HCT116 (cell line): ENCODE measurements around the gene ACHE. TPM values are rescaled to one million over a fixed set of nuclear protein-coding genes. Genes with fewer than 3 reads are reported as not detected.

Experiments used
- ATAC-seq: fragments of 200-7000 bp; cut with Tn5 transposase; 2 replicates; pipeline ENCODE4 v1.9.1; 2020; ENCODE audit warnings: mild to moderate bottlenecking, moderate library complexity
- BruUV-seq: library from RNA; stranded (reverse); fragments of 400-500 nt; replicated peaks from 2 replicates; lab custom pipeline; 2021; lab: Mats Ljungman, UMichigan
- CTCF ChIA-PET: fragments of 300-600 bp; sonication (Branson Sonifier 250); formaldehyde crosslinking; loops from one replicate; lab custom pipeline; 2021; ENCODE audit warnings: antibody characterized with exemption; lab: Charles Lee
- POLR2A ChIA-PET: fragments of 300-600, 350-600 bp; sonication (Branson Sonifier 250); formaldehyde crosslinking; loops from one replicate; lab custom pipeline; 2021; ENCODE audit warnings: antibody characterized with exemption; lab: Charles Lee
- RAD21 ChIA-PET, 2 experiments: fragments of 300-600 bp; sonication (Branson Sonifier 250); formaldehyde crosslinking; loops; one replicate each; lab custom pipeline; 2023; ENCODE audit warnings: low total read pairs in 2 of 2; ENCODE audit not compliant: uncharacterized antibody in 2 of 2, unreplicated experiment in 2 of 2, low non-redundant PET in 1 of 2; lab: Charles Lee
- DNase-seq: peaks from one replicate; pipeline ENCODE4 v3.0.0-alpha.2; 2010; ENCODE audit warnings: low read depth, low spot score
- H2AFZ ChIP-seq: fragments of 200-600 bp; shearing (Covaris generic), sonication (generic); 2 replicates; pipeline ENCODE4 v1.6.1; 2017; ENCODE audit warnings: low read depth, mixed run types, mixed read lengths, antibody characterized with exemption, low read length; ENCODE audit not compliant: poor library complexity, severe bottlenecking
- H3K27ac ChIP-seq: 2 replicates; pipeline ENCODE4 v1.5.1; 2012; ENCODE audit warnings: low read depth, low read length
- H3K27me3 ChIP-seq: fragments of 200-600 bp; sonication (generic); 2 replicates; pipeline ENCODE4 v1.6.1; 2016; ENCODE audit warnings: mixed run types, low read length, mixed read lengths; ENCODE audit not compliant: insufficient read depth
- H3K36me3 ChIP-seq, 2 experiments: fragments of 200-500 bp in 1 of 2; fragments of 200-600 bp in 1 of 2; sonication (Bioruptor generic) in 1 of 2; sonication (generic) in 1 of 2; 2 replicates each; pipeline versions ENCODE4 v1.5.1 to v1.6.1; 2014 to 2016; ENCODE audit warnings: low read length in 2 of 2, inconsistent platforms in 1 of 2, mixed read lengths in 1 of 2, mixed run types in 1 of 2; ENCODE audit not compliant: insufficient read depth in 2 of 2, control insufficient read depth in 1 of 2
- H3K4me1 ChIP-seq, 2 experiments: fragments of 200-600 bp in 1 of 2; sonication (generic) in 1 of 2; 2 replicates each; pipeline versions ENCODE4 v1.5.1 to v1.6.1; 2012 to 2017; ENCODE audit warnings: low read length in 2 of 2, inconsistent platforms in 1 of 2, mild to moderate bottlenecking in 1 of 2, mixed read lengths in 1 of 2, mixed run types in 1 of 2, moderate library complexity in 1 of 2; ENCODE audit not compliant: insufficient read depth in 2 of 2, control insufficient read depth in 1 of 2
- H3K4me2 ChIP-seq: fragments of 200-600 bp; sonication (generic); 2 replicates; pipeline ENCODE4 v1.6.1; 2017; ENCODE audit warnings: mixed run types, low read length, mixed read lengths
- H3K4me3 ChIP-seq, 2 experiments: fragments of 200-600 bp in 1 of 2; sonication (generic) in 1 of 2; replicated peaks in 1 of 2; 2 replicates each; pipeline ENCODE4 v1.5.1; 2011 to 2016; ENCODE audit warnings: low read length in 2 of 2, control low read depth in 1 of 2, low read depth in 1 of 2, mild to moderate bottlenecking in 1 of 2, mixed read lengths in 1 of 2, mixed run types in 1 of 2
- H3K79me2 ChIP-seq: fragments of 200-600 bp; sonication (generic); 2 replicates; pipeline ENCODE4 v1.6.1; 2017; ENCODE audit warnings: mild to moderate bottlenecking, mixed run types, low read length, moderate library complexity, mixed read lengths; ENCODE audit not compliant: insufficient read depth
- H3K9ac ChIP-seq: fragments of 200-600 bp; sonication (generic); 2 replicates; pipeline ENCODE4 v1.6.1; 2016; ENCODE audit warnings: low read length, mixed read lengths
- H3K9me2 ChIP-seq: fragments of 200-600 bp; sonication (generic), shearing (Covaris generic); 2 replicates; pipeline ENCODE4 v1.6.1; 2017; ENCODE audit warnings: mixed run types, mild to moderate bottlenecking, moderate library complexity; ENCODE audit not compliant: insufficient read depth
- H3K9me3 ChIP-seq, 2 experiments: fragments of 200-500 bp in 1 of 2; fragments of 200-600 bp in 1 of 2; sonication (Bioruptor generic) in 1 of 2; sonication (generic) in 1 of 2; 2 replicates each; pipeline ENCODE4 v1.6.1; 2014 to 2017; ENCODE audit warnings: low read length in 2 of 2, mixed read lengths in 2 of 2, inconsistent platforms in 1 of 2, low read depth in 1 of 2, mild to moderate bottlenecking in 1 of 2, mixed run types in 1 of 2, moderate library complexity in 1 of 2; ENCODE audit not compliant: control insufficient read depth in 1 of 2, insufficient read depth in 1 of 2
- H4K20me1 ChIP-seq: fragments of 200-600 bp; sonication (generic), shearing (Covaris generic); 2 replicates; pipeline ENCODE4 v1.6.1; 2017; ENCODE audit warnings: mixed run types, mild to moderate bottlenecking, moderate library complexity; ENCODE audit not compliant: insufficient read depth
- ATF3 ChIP-seq: IDR thresholded peaks from 2 replicates; pipeline ENCODE4 v1.6.1; 2012
- CBX3 ChIP-seq: IDR thresholded peaks from 2 replicates; pipeline ENCODE4 v1.6.1; 2012; ENCODE audit warnings: low read depth
- CEBPB ChIP-seq: IDR thresholded peaks from 2 replicates; pipeline ENCODE4 v1.6.1; 2012; ENCODE audit warnings: low read depth
- EGR1 ChIP-seq: IDR thresholded peaks from 2 replicates; pipeline ENCODE4 v1.6.1; 2012; ENCODE audit warnings: low read depth
- ELF1 ChIP-seq: IDR thresholded peaks from 2 replicates; pipeline ENCODE4 v1.6.1; 2012; ENCODE audit warnings: low read depth, borderline replicate concordance
- EZH2 ChIP-seq: fragments of 200-600 bp; sonication (generic); IDR thresholded peaks from 2 replicates; pipeline ENCODE4 v1.6.1; 2017; ENCODE audit warnings: antibody characterized with exemption, mixed run types
- FOSL1 ChIP-seq: IDR thresholded peaks from 2 replicates; pipeline ENCODE4 v1.6.1; 2012; ENCODE audit warnings: low read depth
- JUND ChIP-seq: IDR thresholded peaks from 2 replicates; pipeline ENCODE4 v1.6.1; 2012
- POLR2A ChIP-seq: IDR thresholded peaks from 2 replicates; pipeline ENCODE4 v1.7.0; 2011; ENCODE audit warnings: borderline replicate concordance; ENCODE audit not compliant: insufficient read depth, insufficient read length; ENCODE audit errors: extremely low read depth
- SP1 ChIP-seq: IDR thresholded peaks from 2 replicates; pipeline ENCODE4 v1.6.1; 2012; ENCODE audit warnings: low read depth
- SRF ChIP-seq: IDR thresholded peaks from 2 replicates; pipeline ENCODE4 v1.6.1; 2012; ENCODE audit warnings: low read depth
- TCF7L2 ChIP-seq: IDR thresholded peaks from 2 replicates; pipeline ENCODE4 v1.7.0; 2011; ENCODE audit warnings: borderline replicate concordance, inconsistent platforms; ENCODE audit not compliant: insufficient read depth, insufficient read length; ENCODE audit errors: extremely low read depth
- YY1 ChIP-seq: IDR thresholded peaks from 2 replicates; pipeline ENCODE4 v1.6.1; 2011; ENCODE audit warnings: low read length, low read depth, moderate library complexity, mild to moderate bottlenecking; ENCODE audit not compliant: insufficient replicate concordance; ENCODE audit errors: extremely low read depth
- intact Hi-C: fragments of 100-400 bp; cut with micrococcal nuclease; formaldehyde crosslinking; loops from 2 replicates; pipeline ENCODE4 v1.10.0; 2022
- total RNA-seq: library from RNA; stranded (reverse); gene quantifications from one replicate; pipeline ENCODE4 v1.2.1, GENCODE V29; 2021; ENCODE audit not compliant: unreplicated experiment

ACHE gene
- total RNA-seq, 1 experiment from 2014 or later: 1.8 TPM

GRCh38 chr7:100892364-100893317 is 3.0 kb downstream of the ACHE start:
- peaks cover 4 to 15% of the 10 kb centered on the region in 2 experiments; a peak in 2 of 4 replicates for H3K36me3 ChIP-seq
- no peak overlapping the region for H2AFZ ChIP-seq
- H3K79me2 ChIP-seq: peaks cover 18% of the 10 kb centered on the region
- no peaks in the 10 kb centered on the region for H3K9me3 ChIP-seq
- no peak for TF ChIP-seq FOSL1
- TF ChIP-seq EGR1: no peak
- no peak for TF ChIP-seq SP1
- no peak for TF ChIP-seq ELF1
- no peak for TF ChIP-seq TCF7L2
- TF ChIP-seq CEBPB: no peak
- no peak for TF ChIP-seq EZH2
- no peak for TF ChIP-seq ATF3
- no peak for TF ChIP-seq CBX3
- TF ChIP-seq SRF: no peak
- no peak for TF ChIP-seq JUND
- TF ChIP-seq YY1: no peak
- TF ChIP-seq POLR2A: no peak
- ATAC-seq (no peak), DNase-seq (no peak)
- peaks cover 12 to 68% of the 10 kb centered on the region in 2 experiments for H3K4me1 ChIP-seq
- no peak overlapping the region for H3K4me2 ChIP-seq
- no peaks in the 10 kb centered on the region for H3K9me2 ChIP-seq
- no peaks in the 10 kb centered on the region; the same call in 1 of the 2 replicates for H3K27me3 ChIP-seq
- RAD21 ChIA-PET: no interaction called here
- H3K27ac ChIP-seq: no peak overlapping the region
- intact Hi-C loops: no loop called here
- CTCF ChIA-PET: interaction anchor here (0.6 kb wide), 1 partner anchor 319 kb away, joined by 3 read pairs; no protein-coding TSS in a partner anchor
- H4K20me1 ChIP-seq: no peaks in the 10 kb centered on the region
- POLR2A ChIA-PET: interaction anchor here (0.5 kb wide), 1 partner anchor 250 kb away, joined by 4 read pairs; no protein-coding TSS in a partner anchor
- BruUV-seq: no TSS peak
- H3K9ac ChIP-seq: no peak overlapping the region
- H3K4me3 ChIP-seq: no peak overlapping the region
